K562 (cell line): ENCODE data around the gene DSTYK. TPM values are rescaled to one million over a fixed set of nuclear protein-coding genes. Genes with fewer than 3 reads are reported as not detected.

ENCODE experiments used
- BCOR ChIP-seq: fragments of 450-650 bp; IDR thresholded peaks from 2 replicates; pipeline ENCODE4 v1.6.1; 2016
- CBX3 ChIP-seq, 2 experiments: IDR thresholded peaks; 1 replicate in 1 of 2; 2 replicates in 1 of 2; pipeline ENCODE4 v1.6.1; 2012; ENCODE audit warnings: inconsistent platforms in 2 of 2, low read length in 2 of 2, borderline replicate concordance in 1 of 2, control low read depth in 1 of 2
- CBX8 ChIP-seq: fragments of 200-600 bp; sonication (generic); IDR thresholded peaks from 2 replicates; pipeline ENCODE4 v1.6.1; 2012; ENCODE audit warnings: borderline replicate concordance, mixed run types, low read depth, mild to moderate bottlenecking, moderate library complexity, mixed read lengths, low read length, control low read depth, inconsistent platforms; ENCODE audit not compliant: poor library complexity, severe bottlenecking; ENCODE audit errors: extremely low read depth
- FOXA1 ChIP-seq: fragments of 450-650 bp; IDR thresholded peaks from 2 replicates; pipeline ENCODE4 v1.6.1; 2016; ENCODE audit warnings: mild to moderate bottlenecking, borderline replicate concordance
- GTF2F1 ChIP-seq: IDR thresholded peaks from 2 replicates; pipeline ENCODE4 v1.6.1; 2011; ENCODE audit warnings: low read depth, low read length, improper control_type of control experiment
- MLX ChIP-seq, 2 experiments: fragments of 450-650 bp in 1 of 2; sonication (generic) in 1 of 2; formaldehyde crosslinking; conservative IDR thresholded peaks; 2 replicates each; pipeline versions ENCODE4 v1.4.0 to v1.8.1; 2020 to 2022; ENCODE audit warnings: mild to moderate bottlenecking in 1 of 2, missing genetic modification reagents in 1 of 2
- MTA1 ChIP-seq: fragments of 450-650 bp; IDR thresholded peaks from 2 replicates; pipeline ENCODE4 v1.6.1; 2017; ENCODE audit warnings: borderline replicate concordance
- MYNN ChIP-seq, 2 experiments: sonication (generic); formaldehyde crosslinking in 1 of 2; IDR thresholded peaks; 2 replicates each; pipeline versions ENCODE4 v1.5.0 to v1.6.1; 2016 to 2020; ENCODE audit warnings: antibody characterized with exemption in 1 of 2, missing genetic modification reagents in 1 of 2
- PRPF4 ChIP-seq: fragments of 200-400 bp; formaldehyde crosslinking; IDR thresholded peaks from one replicate; pipeline ENCODE4 v1.6.1; 2017; ENCODE audit warnings: low read length, low read depth, mild to moderate bottlenecking; ENCODE audit not compliant: insufficient read depth, poor library complexity, severe bottlenecking
- RBM15 ChIP-seq: fragments of 200-400 bp; formaldehyde crosslinking; IDR thresholded peaks from 2 replicates; pipeline ENCODE4 v1.6.1; 2018; ENCODE audit warnings: mild to moderate bottlenecking, low read length, moderate library complexity; ENCODE audit not compliant: insufficient read depth
- SMAD2 ChIP-seq: fragments of 150-350 bp; IDR thresholded peaks from 2 replicates; pipeline ENCODE4 v1.6.1; 2014; ENCODE audit warnings: low read depth, mild to moderate bottlenecking, low read length
- TCF7 ChIP-seq: sonication (generic); IDR thresholded peaks from 2 replicates; pipeline ENCODE4 v1.6.1; 2016; ENCODE audit warnings: antibody characterized with exemption, borderline replicate concordance
- TCF7L2 ChIP-seq: fragments of 150-350 bp; IDR thresholded peaks from 2 replicates; pipeline ENCODE4 v1.6.1; 2016; ENCODE audit warnings: low read depth, mild to moderate bottlenecking, low read length, moderate library complexity
- TCFL5 ChIP-seq: fragments of 250-450 bp; sonication (Bioruptor Pico); conservative IDR thresholded peaks from 2 replicates; pipeline ENCODE4 v1.6.1; 2021; ENCODE audit warnings: mild to moderate bottlenecking, moderate library complexity, matching md5 sums
- XRCC5 ChIP-seq: fragments of 200-400 bp; formaldehyde crosslinking; IDR thresholded peaks from 2 replicates; pipeline ENCODE4 v1.6.1; 2017; ENCODE audit warnings: low read depth, mild to moderate bottlenecking, low read length
- ZNF316 ChIP-seq: fragments of 450-650 bp; IDR thresholded peaks from 2 replicates; pipeline ENCODE4 v1.6.1; 2016
- ZNF444 ChIP-seq: fragments of 250-450 bp; sonication (Bioruptor Pico); IDR thresholded peaks from 2 replicates; pipeline ENCODE4 v1.4.0; 2020; ENCODE audit warnings: mild to moderate bottlenecking, moderate library complexity
- ZNF449 ChIP-seq: fragments of 250-450 bp; sonication (Bioruptor Pico); IDR thresholded peaks from 2 replicates; pipeline ENCODE4 v1.8.0; 2022; ENCODE audit warnings: moderate library complexity, mild to moderate bottlenecking, inconsistent platforms
- ZNF586 ChIP-seq: fragments of 450-650 bp; formaldehyde crosslinking; conservative IDR thresholded peaks from 2 replicates; pipeline ENCODE4 v1.4.0; 2020; ENCODE audit warnings: mild to moderate bottlenecking, moderate library complexity
- ZNF644 ChIP-seq: fragments of 200-800 bp; sonication (Bioruptor generic); IDR thresholded peaks from 2 replicates; pipeline ENCODE4 v1.6.1; 2016; ENCODE audit warnings: low read depth, missing genetic modification characterization, missing compliant biosample characterization
- ZNF75A ChIP-seq: fragments of 450-650 bp; formaldehyde crosslinking; IDR thresholded peaks from 2 replicates; pipeline ENCODE4 v1.4.0; 2020; ENCODE audit warnings: mild to moderate bottlenecking
- polyA plus RNA-seq, 8 experiments: library from polyadenylated mRNA; depleted of rRNA in 4 of 8; stranded (reverse) in 5 of 8; unstranded in 3 of 8; fragments of >200 nt; fragmentation: Nextera tagmentation in 2 of 8; fragmentation: Illumina TruSeq in 1 of 8; extraction: Ambion mirVana in 2 of 8; extraction: Trizol in 1 of 8; gene quantifications; 2 replicates each; pipeline versions ENCODE4 v1.2.1 to v1.2.3, GENCODE V29; 2011 to 2014; ENCODE audit warnings: inconsistent platforms in 1 of 8, missing spikeins in 1 of 8
- total RNA-seq, 7 experiments: library from RNA; depleted of rRNA in 6 of 7; stranded (reverse); fragments of >200 nt in 6 of 7; fragmentation: Illumina TruSeq in 2 of 7; extraction: Trizol in 2 of 7; gene quantifications; 2 replicates each; pipeline versions ENCODE4 v1.2.1 to v1.2.3, GENCODE V29; 2011 to 2021; ENCODE audit warnings: low replicate concordance in 1 of 7
- TF ChIP-seq, protein P1 (sequence below), 2 experiments: IDR thresholded peaks; 2 replicates each; pipeline ENCODE4 v1.6.1; 2012; ENCODE audit warnings: improper control_type of control experiment in 2 of 2, low read depth in 2 of 2, low read length in 2 of 2, borderline replicate concordance in 1 of 2
- TF ChIP-seq, protein P2 (sequence below): sonication (generic); formaldehyde crosslinking; IDR thresholded peaks from 2 replicates; pipeline ENCODE4 v1.8.0; 2022; ENCODE audit warnings: missing genetic modification reagents, mild to moderate bottlenecking, moderate library complexity, borderline replicate concordance

DSTYK gene
- total and polyA plus RNA-seq, 9 of the 15 experiments (the other 6 are each of a cell fraction or from before 2014, with no cell fraction given): 4.2 to 7.1 (median 6.2) TPM

GRCh38 chr1:205172729-205173366, 38.7 kb downstream of the DSTYK start (continued):
- no peak for TF ChIP-seq ZNF449 (CRISPR knock-in tag)
- TF ChIP-seq CBX3 (IDR thresholded peaks at IDR 0.05; ENCODE audit: borderline replicate concordance in 1 of 2, low read length in 2 of 2): no peak
- no peak for TF ChIP-seq MYNN (IDR thresholded peaks at IDR 0.05)
- no peak for TF ChIP-seq MYNN (CRISPR knock-in tag; IDR thresholded peaks at IDR 0.05)
- no peak for TF ChIP-seq PRPF4
- TF ChIP-seq TCFL5 (CRISPR knock-in tag): no peak
- no peak for TF ChIP-seq FOXA1
- TF ChIP-seq ZNF644 (tag): no peak
- peak; percentile 89 for TF ChIP-seq ZNF316
- no peak for TF ChIP-seq ZNF75A (CRISPR knock-in tag)
- no peak for TF ChIP-seq ZNF444
- TF ChIP-seq TCF7: no peak
- TF ChIP-seq MLX (CRISPR knock-in tag; conservative IDR thresholded peaks at IDR 0.05): no peak
- TF ChIP-seq ZNF586 (CRISPR knock-in tag): no peak
- TF ChIP-seq SMAD2: no peak
- TF ChIP-seq, protein P1, sequence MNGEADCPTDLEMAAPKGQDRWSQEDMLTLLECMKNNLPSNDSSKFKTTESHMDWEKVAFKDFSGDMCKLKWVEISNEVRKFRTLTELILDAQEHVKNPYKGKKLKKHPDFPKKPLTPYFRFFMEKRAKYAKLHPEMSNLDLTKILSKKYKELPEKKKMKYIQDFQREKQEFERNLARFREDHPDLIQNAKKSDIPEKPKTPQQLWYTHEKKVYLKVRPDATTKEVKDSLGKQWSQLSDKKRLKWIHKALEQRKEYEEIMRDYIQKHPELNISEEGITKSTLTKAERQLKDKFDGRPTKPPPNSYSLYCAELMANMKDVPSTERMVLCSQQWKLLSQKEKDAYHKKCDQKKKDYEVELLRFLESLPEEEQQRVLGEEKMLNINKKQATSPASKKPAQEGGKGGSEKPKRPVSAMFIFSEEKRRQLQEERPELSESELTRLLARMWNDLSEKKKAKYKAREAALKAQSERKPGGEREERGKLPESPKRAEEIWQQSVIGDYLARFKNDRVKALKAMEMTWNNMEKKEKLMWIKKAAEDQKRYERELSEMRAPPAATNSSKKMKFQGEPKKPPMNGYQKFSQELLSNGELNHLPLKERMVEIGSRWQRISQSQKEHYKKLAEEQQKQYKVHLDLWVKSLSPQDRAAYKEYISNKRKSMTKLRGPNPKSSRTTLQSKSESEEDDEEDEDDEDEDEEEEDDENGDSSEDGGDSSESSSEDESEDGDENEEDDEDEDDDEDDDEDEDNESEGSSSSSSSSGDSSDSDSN (IDR thresholded peaks at IDR 0.05; ENCODE audit: borderline replicate concordance in 1 of 2, low read depth in 2 of 2, low read length in 2 of 2): no peak
- TF ChIP-seq GTF2F1: no peak
- TF ChIP-seq TCF7L2: no peak
- TF ChIP-seq CBX8: no peak
- peak; percentile 50; the same call in 1 of the 2 replicates for TF ChIP-seq BCOR
- TF ChIP-seq XRCC5: no peak
- TF ChIP-seq, protein P2, sequence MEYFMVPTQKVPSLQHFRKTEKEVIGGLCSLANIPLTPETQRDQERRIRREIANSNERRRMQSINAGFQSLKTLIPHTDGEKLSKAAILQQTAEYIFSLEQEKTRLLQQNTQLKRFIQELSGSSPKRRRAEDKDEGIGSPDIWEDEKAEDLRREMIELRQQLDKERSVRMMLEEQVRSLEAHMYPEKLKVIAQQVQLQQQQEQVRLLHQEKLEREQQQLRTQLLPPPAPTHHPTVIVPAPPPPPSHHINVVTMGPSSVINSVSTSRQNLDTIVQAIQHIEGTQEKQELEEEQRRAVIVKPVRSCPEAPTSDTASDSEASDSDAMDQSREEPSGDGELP (CRISPR knock-in tag): no peak
- TF ChIP-seq RBM15: no peak
- TF ChIP-seq MTA1: no peak
